ENCODE results near the gene SMARCE1. TPM values are rescaled to one million over a fixed set of nuclear protein-coding genes. Genes with fewer than 3 reads are reported as not detected.

SMARCE1 gene
- total and polyA plus RNA-seq, 2 of the 4 experiments (the other 2 are of a cell fraction), result 66.2 to 119 TPM

- peak overlapping the region; percentile 6 for H2AK9ac ChIP-seq (replicated peaks; ENCODE audit: low read depth, low read length, poor library complexity)
- BruUV-seq (replicated peaks), result no TSS peak
- no peaks in the 10 kb centered on the region for H3K36me3 ChIP-seq (ENCODE audit: control insufficient read depth, insufficient read depth, low read length)
- no peak overlapping the region for H3K4me3 ChIP-seq (ENCODE audit: insufficient read depth, low read depth, low read length)
- no peaks in the 10 kb centered on the region for H3K4me1 ChIP-seq (ENCODE audit: control insufficient read depth, insufficient read depth, low read length)
- intact Hi-C loops (cut with micrococcal nuclease), result loop anchor here (1.0 kb wide), 1 partner anchor 175 kb away; no protein-coding TSS in a partner anchor
- H2BK15ac ChIP-seq (ENCODE audit: low read depth, low read length), result no peak overlapping the region
- no peak for TF ChIP-seq USF2 (IDR thresholded peaks at IDR 0.05; ENCODE audit: low read depth, low read length)
- no peak for TF ChIP-seq RAD21 (IDR thresholded peaks at IDR 0.05; ENCODE audit: low read length)
- TF ChIP-seq BHLHE40 (IDR thresholded peaks at IDR 0.05; ENCODE audit: low read depth, low read length), result no peak
- TF ChIP-seq NFE2L2 (IDR thresholded peaks at IDR 0.05; ENCODE audit: low read depth, low read length), result no peak
- TF ChIP-seq FOS (IDR thresholded peaks at IDR 0.05; ENCODE audit: low read depth, low read length), result no peak
- TF ChIP-seq RFX5 (IDR thresholded peaks at IDR 0.05; ENCODE audit: low read depth, low read length), result no peak
- DNase-seq (no peak), ATAC-seq (ENCODE audit: low read depth) (no peak)
- dilution Hi-C loops (cut with HindIII; ENCODE audit: low sequenced_read_pairs, unreplicated experiment), result no loop called here
- H3K56ac ChIP-seq (ENCODE audit: extremely low read depth, insufficient read depth, low read length), result no peak overlapping the region
- no peaks in the 10 kb centered on the region for H3K9me1 ChIP-seq (ENCODE audit: insufficient read depth, low read length)
- ChIA-PET POLR2A (ENCODE audit: unreplicated experiment) (no interaction called here), CTCF (interaction anchor here (0.6 to 1.9 kb wide), 7 partner anchors 9 to 1033 kb away, joined by 3 to 10 read pairs (median 3); no protein-coding TSS in a partner anchor)
- H3K23ac ChIP-seq (ENCODE audit: low read depth, low read length), result no peak overlapping the region
- no peak overlapping the region for H3K14ac ChIP-seq (replicated peaks; ENCODE audit: low read depth, low read length)
- H3K9me3 ChIP-seq (ENCODE audit: control insufficient read depth, insufficient read depth, low read length), result no peaks in the 10 kb centered on the region
- peaks cover 61% of the 10 kb centered on the region for H3K27me3 ChIP-seq (ENCODE audit: control insufficient read depth, insufficient read depth, low read length)
- in situ Hi-C loops (cut with MboI; ENCODE audit: low sequenced_read_pairs), result loop anchor here (5.0 kb wide), 1 partner anchor 176 kb away; no protein-coding TSS in a partner anchor
- H3K4ac ChIP-seq (ENCODE audit: low read depth, low read length), result no peak overlapping the region
- H3K79me1 ChIP-seq (ENCODE audit: low read depth in 1 of 2, low read length in 2 of 2), result no peaks in the 10 kb centered on the region
- no peak overlapping the region for H4K5ac ChIP-seq (ENCODE audit: low read depth, low read length)
- H3K27ac ChIP-seq (ENCODE audit: insufficient read depth, low read length), result no peak overlapping the region
- H4K91ac ChIP-seq (ENCODE audit: insufficient read depth, low read depth, low read length), result no peak overlapping the region
- no peaks in the 10 kb centered on the region for H4K20me1 ChIP-seq (ENCODE audit: insufficient read depth, low read length)
- no peak overlapping the region for H3K4me2 ChIP-seq (ENCODE audit: low read depth, low read length)
- H2AFZ ChIP-seq (replicated peaks; ENCODE audit: low read length, poor library complexity), result no peak overlapping the region
- no peak overlapping the region for H2AK5ac ChIP-seq (ENCODE audit: low read depth, low read length)
- no peak overlapping the region for H2BK120ac ChIP-seq (ENCODE audit: low read depth, low read length)
- no peak overlapping the region for H2BK5ac ChIP-seq (ENCODE audit: low read depth, low read length, poor library complexity, severe bottlenecking)
- H4K8ac ChIP-seq (ENCODE audit: low read depth in 2 of 2, low read length in 2 of 2), result no peak overlapping the region
- no peak overlapping the region for H3K18ac ChIP-seq (ENCODE audit: low read depth, low read length)
- H3K9ac ChIP-seq (ENCODE audit: low read depth, low read length), result no peak overlapping the region
- no peak overlapping the region for H2BK20ac ChIP-seq (ENCODE audit: low read depth, low read length)
- 24% methylated on average over 3 of the region's 10 CpGs; no CpG with 5 or more reads in 1 of the 2 experiments for WGBS, 2 experiments (ENCODE audit: extremely low coverage in 2 of 2, insufficient read length in 1 of 2)
Measured at GRCh38 chr17:40615841-40616476, 31.7 kb downstream of the SMARCE1 start.

Data from IMR-90 (cell line).